Effector CD8-positive, alpha-beta T cell (primary cell): ENCODE data around the gene EDC4.
"Not testable (repeated sequence)": the region's sequence is repeated elsewhere in the genome, so short reads cannot be mapped to it uniquely, and the experiment has no call there.

Experiments
- DNase-seq: peaks from one replicate; lab custom pipeline; 2025; lab: John Stamatoyannopoulos, UW

The EDC4 gene

GRCh38 chr16:67907397-67908180, 34.7 kb downstream of the EDC4 start:
- no peak for DNase-seq

- no peak for DNase-seq
Measured at GRCh38 chr16:67909056-67909742, 36.3 kb downstream of the EDC4 start.

GRCh38 chr16:67910158-67910557, 37.3 kb downstream of the EDC4 start:
- no peak for DNase-seq

GRCh38 chr16:67914758-67915495, 42.1 kb downstream of the EDC4 start:
- DNase-seq, result no peak

- DNase-seq, result not testable (repeated sequence)
Measured at GRCh38 chr16:67915496-67915769, 42.6 kb downstream of the EDC4 start.

GRCh38 chr16:67915831-67916723, 43.2 kb downstream of the EDC4 start:
- no peak for DNase-seq

- DNase-seq, result no peak
Measured at GRCh38 chr16:67917140-67917851, 44.4 kb downstream of the EDC4 start.

GRCh38 chr16:67917852-67918236, 45.0 kb downstream of the EDC4 start:
- no peak for DNase-seq

GRCh38 chr16:67919622-67920221, 46.9 kb downstream of the EDC4 start:
- no peak for DNase-seq

- no peak for DNase-seq
Measured at GRCh38 chr16:67922221-67922620, 49.4 kb downstream of the EDC4 start.

GRCh38 chr16:67922740-67923139, 49.9 kb downstream of the EDC4 start:
- DNase-seq, result no peak

- no peak for DNase-seq
Measured at GRCh38 chr16:67923414-67924116, 50.7 kb downstream of the EDC4 start.

GRCh38 chr16:67924140-67924906, 51.5 kb downstream of the EDC4 start:
- no peak for DNase-seq

GRCh38 chr16:67926181-67926750, 53.4 kb downstream of the EDC4 start:
- DNase-seq, result no peak

GRCh38 chr16:67927131-67927941, 54.5 kb downstream of the EDC4 start:
- DNase-seq, result no peak

GRCh38 chr16:67928147-67928546, 55.3 kb downstream of the EDC4 start:
- no peak for DNase-seq

GRCh38 chr16:67928561-67929364, 55.9 kb downstream of the EDC4 start:
- DNase-seq, result peak; percentile 54
